Tibial nerve (tissue), 4 donors: ENCODE measurements around the gene NSG2.

ENCODE experiments used
- EP300 ChIP-seq, 2 donors: sonication (generic); formaldehyde crosslinking; IDR thresholded peaks; one replicate each; pipeline ENCODE4 v1.6.1; 2017; ENCODE audit warnings: antibody characterized with exemption in 2 of 2, mild to moderate bottlenecking in 1 of 2
- POLR2A ChIP-seq, 2 donors: fragments of 450-650 bp; IDR thresholded peaks; one replicate each; pipeline ENCODE4 v1.6.1; 2017; ENCODE audit warnings: antibody characterized with exemption in 2 of 2, mild to moderate bottlenecking in 2 of 2, moderate library complexity in 2 of 2
- TF ChIP-seq, protein P1 (sequence below), 5 experiments: fragments of 200-600 bp in 3 of 5; fragments of 450-650 bp in 2 of 5; sonication (generic) in 3 of 5; IDR thresholded peaks; one replicate each; pipeline ENCODE4 v1.5.1; 2016 to 2019; ENCODE audit warnings: antibody characterized with exemption in 5 of 5, mild to moderate bottlenecking in 3 of 5, moderate library complexity in 2 of 5

DNA sequence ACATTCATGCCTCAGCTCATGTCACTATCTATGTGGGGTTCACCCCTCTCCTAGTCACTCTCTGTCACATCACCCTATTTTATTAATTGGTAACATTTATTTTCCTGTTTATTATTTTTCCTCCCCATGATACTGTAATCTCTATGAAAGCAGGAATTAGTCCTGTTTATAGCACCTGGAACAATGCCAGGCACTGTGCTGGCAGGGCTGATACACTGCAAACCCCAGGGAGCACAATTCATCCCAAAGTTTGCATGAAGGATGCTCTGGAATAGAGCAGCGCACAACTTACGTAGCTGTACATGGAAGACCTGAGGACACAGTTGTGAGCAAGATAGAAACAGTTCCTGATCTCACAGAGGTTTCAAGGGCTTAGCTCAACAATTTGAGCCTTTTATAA is 103.2 kb downstream of the NSG2 start:
- TF ChIP-seq, protein P1, sequence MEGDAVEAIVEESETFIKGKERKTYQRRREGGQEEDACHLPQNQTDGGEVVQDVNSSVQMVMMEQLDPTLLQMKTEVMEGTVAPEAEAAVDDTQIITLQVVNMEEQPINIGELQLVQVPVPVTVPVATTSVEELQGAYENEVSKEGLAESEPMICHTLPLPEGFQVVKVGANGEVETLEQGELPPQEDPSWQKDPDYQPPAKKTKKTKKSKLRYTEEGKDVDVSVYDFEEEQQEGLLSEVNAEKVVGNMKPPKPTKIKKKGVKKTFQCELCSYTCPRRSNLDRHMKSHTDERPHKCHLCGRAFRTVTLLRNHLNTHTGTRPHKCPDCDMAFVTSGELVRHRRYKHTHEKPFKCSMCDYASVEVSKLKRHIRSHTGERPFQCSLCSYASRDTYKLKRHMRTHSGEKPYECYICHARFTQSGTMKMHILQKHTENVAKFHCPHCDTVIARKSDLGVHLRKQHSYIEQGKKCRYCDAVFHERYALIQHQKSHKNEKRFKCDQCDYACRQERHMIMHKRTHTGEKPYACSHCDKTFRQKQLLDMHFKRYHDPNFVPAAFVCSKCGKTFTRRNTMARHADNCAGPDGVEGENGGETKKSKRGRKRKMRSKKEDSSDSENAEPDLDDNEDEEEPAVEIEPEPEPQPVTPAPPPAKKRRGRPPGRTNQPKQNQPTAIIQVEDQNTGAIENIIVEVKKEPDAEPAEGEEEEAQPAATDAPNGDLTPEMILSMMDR (IDR thresholded peaks at IDR 0.05): no peak
- no peak for TF ChIP-seq EP300 (IDR thresholded peaks at IDR 0.05)
- no peak for TF ChIP-seq POLR2A (IDR thresholded peaks at IDR 0.05)
